Measurements from ENCODE around the gene CASP8AP2.

GRCh38 chr6:89888138-89888514, 58.4 kb downstream of the CASP8AP2 start:
- TF ChIP-seq CTCF (IDR thresholded peaks at IDR 0.05) (no peak), ZFX (IDR thresholded peaks at IDR 0.05; ENCODE audit: borderline replicate concordance) (no peak)
